Measurements from ENCODE around the gene FMR1NB.

The FMR1NB gene

GRCh38 chrX:147981038-147981752 lies at the start of gene FMR1NB:
Gene FMR1NB (plus strand): TSS chrX:147981337. CDS start chrX:147981403, 66 bp downstream.
- no peak for DNase-seq

GRCh38 chrX:147933815-147934214 lies 47.3 kb upstream of the FMR1NB start:
- no peak for DNase-seq

- DNase-seq: no peak
Measured at GRCh38 chrX:147935156-147935758, 45.9 kb upstream of the FMR1NB start.

- DNase-seq: no peak
Measured at GRCh38 chrX:147945286-147945685, 35.9 kb upstream of the FMR1NB start.

GRCh38 chrX:147948531-147948930 lies 32.6 kb upstream of the FMR1NB start:
- DNase-seq: no peak

- no peak for DNase-seq
Measured at GRCh38 chrX:147950352-147950751, 30.8 kb upstream of the FMR1NB start.

- DNase-seq: no peak
Measured at GRCh38 chrX:147953976-147954375, 27.2 kb upstream of the FMR1NB start.

- DNase-seq: no peak
Measured at GRCh38 chrX:147957291-147957690, 23.8 kb upstream of the FMR1NB start.

- no peak for DNase-seq
Measured at GRCh38 chrX:147958291-147958690, 22.8 kb upstream of the FMR1NB start.

- no peak for DNase-seq
Measured at GRCh38 chrX:147960722-147961121, 20.4 kb upstream of the FMR1NB start.

GRCh38 chrX:147962476-147962875 lies 18.7 kb upstream of the FMR1NB start:
- no peak for DNase-seq

- no peak for DNase-seq
Measured at GRCh38 chrX:147978931-147979330, 2.2 kb upstream of the FMR1NB start.

- no peak for DNase-seq
Measured at GRCh38 chrX:148020329-148020728, 39.2 kb downstream of the FMR1NB start.

- DNase-seq: no peak
Measured at GRCh38 chrX:148024425-148025148, 43.5 kb downstream of the FMR1NB start.

GRCh38 chrX:148035380-148035779 lies 54.2 kb downstream of the FMR1NB start:
- DNase-seq: no peak

- no peak for DNase-seq
Measured at GRCh38 chrX:148037020-148037419, 55.9 kb downstream of the FMR1NB start.

- no peak for DNase-seq
Measured at GRCh38 chrX:148043271-148043855, 62.2 kb downstream of the FMR1NB start.

GRCh38 chrX:148047200-148047599 lies 66.1 kb downstream of the FMR1NB start:
- DNase-seq: no peak

GRCh38 chrX:148049441-148049840 lies 68.3 kb downstream of the FMR1NB start:
- no peak for DNase-seq

GRCh38 chrX:148051973-148052372 lies 70.8 kb downstream of the FMR1NB start:
- no peak for DNase-seq

- no peak for DNase-seq
Measured at GRCh38 chrX:148067285-148067684, 86.1 kb downstream of the FMR1NB start.

- no peak for DNase-seq
Measured at GRCh38 chrX:148069759-148070503, 88.8 kb downstream of the FMR1NB start.

GRCh38 chrX:148070504-148070877 lies 89.4 kb downstream of the FMR1NB start:
- no peak for DNase-seq

Data from stimulated activated naive CD4-positive, alpha-beta T cell treated with Interleukin-2 at 50 U/mL for 16 hours (primary cell).